ENCODE results near the gene COA3.

DNA sequence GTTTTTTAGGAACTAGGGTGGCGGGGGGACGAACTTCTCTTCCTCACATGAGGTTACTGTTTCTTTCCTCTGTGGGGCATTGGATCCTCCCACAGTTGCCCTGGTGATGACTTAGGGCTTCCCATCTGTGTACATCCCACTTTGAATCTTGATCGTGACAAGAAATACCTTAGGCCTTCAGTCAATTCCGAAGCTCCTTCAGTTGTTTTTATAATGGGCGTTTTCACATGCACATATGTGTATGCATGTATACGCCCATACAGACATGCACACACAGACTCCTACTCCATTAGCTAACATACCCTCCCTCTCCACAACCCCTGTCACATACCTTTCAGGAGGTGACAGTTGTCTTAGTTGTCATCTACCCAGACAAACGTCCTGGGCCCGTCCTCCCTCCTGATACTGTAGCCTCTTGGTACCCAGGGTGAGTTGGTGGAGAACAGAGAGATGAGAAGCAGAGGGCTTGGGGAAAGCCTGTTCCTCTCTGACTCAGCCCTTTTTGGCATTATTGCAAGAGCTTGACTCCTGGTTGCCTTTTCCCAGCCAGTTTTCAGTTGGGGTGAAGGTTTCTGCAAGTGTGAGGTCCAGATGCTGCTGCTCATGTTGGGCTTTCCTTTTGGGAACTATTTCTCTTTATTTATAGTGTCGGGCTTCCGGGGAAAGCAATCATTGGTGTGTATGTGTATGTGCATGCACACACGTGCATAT lies 43.6 kb upstream of the COA3 start:
- no peak for TF ChIP-seq POLR2A (IDR thresholded peaks at IDR 0.05)
- TF ChIP-seq CTCF (IDR thresholded peaks at IDR 0.05): no peak

Measured in sigmoid colon (tissue), 3 donors.